AG04450 (cell line): Measurements from ENCODE around the gene NEDD9. TPM values are rescaled to one million over a fixed set of nuclear protein-coding genes. Genes with fewer than 3 reads are reported as not detected.

Experiments used
- CTCF ChIA-PET: fragments of 300-600, 350-600 bp; formaldehyde crosslinking; extraction: SDS; loops from one replicate; lab custom pipeline; 2022; ENCODE audit warnings: antibody characterized with exemption, inconsistent platforms; lab: Charles Lee
- POLR2A ChIA-PET: fragments of 350-600 bp; formaldehyde crosslinking; extraction: SDS; loops from one replicate; lab custom pipeline; 2021; ENCODE audit warnings: antibody characterized with exemption, inconsistent platforms; lab: Yijun Ruan, JAX
- DNase-seq: peaks from one replicate; pipeline ENCODE4 v3.0.0-alpha.2; 2011; ENCODE audit warnings: low read depth, low spot score
- H3K27ac ChIP-seq: one replicate; pipeline ENCODE4 v1.5.1; 2012; ENCODE audit warnings: low read depth, low read length, control low read depth
- H3K27me3 ChIP-seq: one replicate; pipeline ENCODE4 v1.6.0; 2012; ENCODE audit warnings: low read length; ENCODE audit not compliant: control insufficient read depth, insufficient read depth
- H3K4me3 ChIP-seq: 2 replicates; pipeline ENCODE4 v1.5.1; 2011; ENCODE audit warnings: mild to moderate bottlenecking, low read depth, low read length, control low read depth
- H3K9me3 ChIP-seq: 2 replicates; pipeline ENCODE4 v1.5.1; 2012; ENCODE audit warnings: low read length; ENCODE audit not compliant: control insufficient read depth, insufficient read depth
- polyA plus RNA-seq: library from polyadenylated mRNA; depleted of rRNA; stranded (reverse); fragments of >200 nt; gene quantifications from 2 replicates; pipeline ENCODE4 v1.2.3, GENCODE V29; 2011
- TF ChIP-seq, protein P1 (sequence below): IDR thresholded peaks from 2 replicates; pipeline ENCODE4 v1.5.1; 2011; ENCODE audit warnings: low read depth, low read length, control low read depth, inconsistent platforms

NEDD9 gene
- polyA plus RNA-seq, 1 experiment: 7.2 TPM

- ChIA-PET CTCF (no interaction called here), POLR2A (no interaction called here)
- H3K4me3 ChIP-seq: no peak overlapping the region
- no peak for DNase-seq
- H3K27ac ChIP-seq: no peak overlapping the region
- no peaks in the 10 kb centered on the region for H3K9me3 ChIP-seq
- no peaks in the 10 kb centered on the region for H3K27me3 ChIP-seq
- TF ChIP-seq, protein P1, sequence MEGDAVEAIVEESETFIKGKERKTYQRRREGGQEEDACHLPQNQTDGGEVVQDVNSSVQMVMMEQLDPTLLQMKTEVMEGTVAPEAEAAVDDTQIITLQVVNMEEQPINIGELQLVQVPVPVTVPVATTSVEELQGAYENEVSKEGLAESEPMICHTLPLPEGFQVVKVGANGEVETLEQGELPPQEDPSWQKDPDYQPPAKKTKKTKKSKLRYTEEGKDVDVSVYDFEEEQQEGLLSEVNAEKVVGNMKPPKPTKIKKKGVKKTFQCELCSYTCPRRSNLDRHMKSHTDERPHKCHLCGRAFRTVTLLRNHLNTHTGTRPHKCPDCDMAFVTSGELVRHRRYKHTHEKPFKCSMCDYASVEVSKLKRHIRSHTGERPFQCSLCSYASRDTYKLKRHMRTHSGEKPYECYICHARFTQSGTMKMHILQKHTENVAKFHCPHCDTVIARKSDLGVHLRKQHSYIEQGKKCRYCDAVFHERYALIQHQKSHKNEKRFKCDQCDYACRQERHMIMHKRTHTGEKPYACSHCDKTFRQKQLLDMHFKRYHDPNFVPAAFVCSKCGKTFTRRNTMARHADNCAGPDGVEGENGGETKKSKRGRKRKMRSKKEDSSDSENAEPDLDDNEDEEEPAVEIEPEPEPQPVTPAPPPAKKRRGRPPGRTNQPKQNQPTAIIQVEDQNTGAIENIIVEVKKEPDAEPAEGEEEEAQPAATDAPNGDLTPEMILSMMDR: no peak
Observed at GRCh38 chr6:11190625-11191245, 41.7 kb downstream of the NEDD9 start.

GRCh38 chr6:11189865-11190624 lies 42.4 kb downstream of the NEDD9 start:
- TF ChIP-seq, protein P1: no peak
- no peak overlapping the region for H3K4me3 ChIP-seq
- CTCF ChIA-PET: interaction anchor here (0.6 kb wide), 2 partner anchors 9 to 306 kb away, joined by 3 read pairs; no protein-coding TSS in a partner anchor
- DNase-seq: no peak
- no peaks in the 10 kb centered on the region for H3K27me3 ChIP-seq
- H3K27ac ChIP-seq: no peak overlapping the region
- POLR2A ChIA-PET: no interaction called here
- no peaks in the 10 kb centered on the region for H3K9me3 ChIP-seq

GRCh38 chr6:11188161-11188915 lies 44.1 kb downstream of the NEDD9 start:
- POLR2A ChIA-PET: no interaction called here
- no peak overlapping the region for H3K27ac ChIP-seq
- CTCF ChIA-PET: interaction anchor here (0.6 to 2.0 kb wide), 5 partner anchors 9 to 347 kb away, joined by 3 to 8 read pairs (median 4); no protein-coding TSS in a partner anchor
- TF ChIP-seq, protein P1: no peak
- H3K9me3 ChIP-seq: no peaks in the 10 kb centered on the region
- H3K4me3 ChIP-seq: no peak overlapping the region
- no peaks in the 10 kb centered on the region for H3K27me3 ChIP-seq
- DNase-seq: no peak

DNA sequence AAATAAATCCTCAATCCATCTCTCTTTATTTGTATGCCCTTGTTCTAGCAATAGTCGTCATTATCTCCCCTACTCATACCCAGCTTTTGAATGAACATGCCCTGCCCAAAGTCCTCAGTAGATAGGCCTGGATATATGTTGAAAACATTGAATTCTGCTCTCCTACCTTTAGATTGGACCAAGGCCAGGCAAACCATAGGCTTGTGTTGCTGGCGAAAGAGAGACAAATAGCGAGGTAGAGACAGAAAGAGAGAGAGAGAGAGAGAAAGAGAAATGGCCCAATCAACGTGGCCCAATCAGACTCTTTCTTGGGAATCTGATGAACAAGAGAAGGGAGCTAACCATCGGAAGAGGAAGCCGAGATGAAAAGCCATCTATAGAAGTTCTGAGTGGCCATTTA lies 45.2 kb downstream of the NEDD9 start:
- ChIA-PET POLR2A (no interaction called here), CTCF (interaction anchor here (1.0 to 2.3 kb wide), 3 partner anchors 15 to 309 kb away, joined by 4 to 11 read pairs (median 8); no protein-coding TSS in a partner anchor)
- no peak overlapping the region for H3K4me3 ChIP-seq
- H3K9me3 ChIP-seq: no peaks in the 10 kb centered on the region
- no peaks in the 10 kb centered on the region for H3K27me3 ChIP-seq
- TF ChIP-seq, protein P1: no peak
- DNase-seq: no peak
- H3K27ac ChIP-seq: no peak overlapping the region
